Nucleus accumbens (tissue), 56 donors: ENCODE measurements around the gene RNF166.

Experiments
- DNase-seq, 56 donors: peaks; one replicate each; lab custom pipeline; 2025; lab: John Stamatoyannopoulos, UW

RNF166 gene

GRCh38 chr16:88695753-88696152 is 10.5 kb downstream of the RNF166 start:
- DNase-seq, result no peak

DNA sequence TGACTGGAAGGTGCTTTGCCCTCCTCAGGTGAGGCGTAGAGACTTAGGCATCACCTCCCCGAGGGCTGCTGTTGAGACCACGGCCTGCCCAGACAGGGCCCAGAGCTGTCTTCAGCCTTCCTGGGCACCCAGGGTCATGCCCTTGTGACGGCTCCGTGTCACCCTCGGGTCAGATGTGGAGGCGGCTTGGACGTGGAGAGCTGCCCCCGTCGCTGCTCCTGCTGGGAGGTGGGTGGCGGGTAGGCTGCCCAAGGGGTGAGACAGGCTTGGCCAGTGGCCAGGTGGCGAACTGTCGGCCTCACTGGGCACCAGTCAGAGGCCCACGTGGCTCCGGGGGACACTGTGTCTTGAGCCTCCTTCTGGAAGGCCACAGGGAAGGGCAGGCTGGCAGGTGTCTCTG is 11.0 kb downstream of the RNF166 start:
- no peak for DNase-seq

GRCh38 chr16:88694221-88695087 is 11.8 kb downstream of the RNF166 start:
- no peak for DNase-seq

GRCh38 chr16:88693420-88694177 is 12.6 kb downstream of the RNF166 start:
- DNase-seq, result no peak

DNA sequence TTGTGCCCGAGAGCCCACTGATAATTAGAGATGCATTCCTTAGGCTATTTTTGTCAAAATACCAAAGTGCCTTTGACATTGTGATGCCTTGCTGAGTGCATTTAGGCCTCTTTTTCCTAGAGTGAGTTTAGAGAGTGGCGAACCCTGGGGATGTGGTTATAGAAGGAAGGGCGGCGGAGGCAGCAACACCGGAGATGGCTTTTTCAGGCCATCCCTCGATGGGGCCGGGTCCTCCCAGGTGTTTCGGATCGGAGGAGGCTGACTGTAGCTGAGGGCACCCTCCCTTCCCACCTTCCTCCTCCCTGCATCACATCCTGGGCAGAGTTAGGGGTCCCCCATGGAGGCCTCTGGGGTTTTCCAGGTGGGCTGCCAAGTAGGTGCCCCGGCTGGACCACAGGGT is 13.3 kb downstream of the RNF166 start:
- DNase-seq, result no peak

GRCh38 chr16:88691924-88692560 is 14.2 kb downstream of the RNF166 start:
- DNase-seq, result peak in 12 of 56 donors; percentile 3 to 58 (median 20)

DNA sequence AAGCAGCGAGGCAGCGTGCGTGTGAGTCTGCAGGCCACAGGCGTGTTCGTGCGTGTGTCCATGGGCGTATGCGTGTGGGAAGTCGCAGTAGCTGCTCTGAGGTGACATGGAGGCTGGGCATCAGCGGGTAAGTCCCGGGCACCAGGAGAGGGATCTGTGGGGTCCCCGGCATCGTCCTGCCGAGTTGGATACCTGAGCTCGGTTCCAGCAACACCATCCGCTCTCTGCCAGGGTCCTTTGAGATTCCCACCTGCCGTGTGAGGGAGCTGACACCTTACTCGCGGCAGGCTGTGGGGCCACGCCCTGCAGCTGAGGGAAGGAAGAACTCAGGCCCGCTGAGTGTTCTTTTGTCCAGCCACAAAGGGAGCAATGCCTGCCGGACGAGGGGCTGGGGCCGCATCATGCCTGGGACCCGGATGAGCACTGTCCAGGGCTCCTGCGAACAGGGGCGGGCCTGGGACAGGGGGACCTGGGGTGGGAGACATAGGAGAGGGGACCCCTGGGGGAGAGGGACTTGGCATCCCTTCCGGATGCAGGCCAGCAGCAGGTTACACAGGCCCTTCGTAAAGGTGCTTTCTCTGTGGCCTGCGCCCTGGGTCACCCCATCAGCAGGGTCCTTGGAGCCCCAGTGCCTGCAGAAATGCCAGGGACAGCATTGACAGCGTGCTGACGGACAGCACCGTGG is 14.9 kb downstream of the RNF166 start:
- DNase-seq, result no peak

DNA sequence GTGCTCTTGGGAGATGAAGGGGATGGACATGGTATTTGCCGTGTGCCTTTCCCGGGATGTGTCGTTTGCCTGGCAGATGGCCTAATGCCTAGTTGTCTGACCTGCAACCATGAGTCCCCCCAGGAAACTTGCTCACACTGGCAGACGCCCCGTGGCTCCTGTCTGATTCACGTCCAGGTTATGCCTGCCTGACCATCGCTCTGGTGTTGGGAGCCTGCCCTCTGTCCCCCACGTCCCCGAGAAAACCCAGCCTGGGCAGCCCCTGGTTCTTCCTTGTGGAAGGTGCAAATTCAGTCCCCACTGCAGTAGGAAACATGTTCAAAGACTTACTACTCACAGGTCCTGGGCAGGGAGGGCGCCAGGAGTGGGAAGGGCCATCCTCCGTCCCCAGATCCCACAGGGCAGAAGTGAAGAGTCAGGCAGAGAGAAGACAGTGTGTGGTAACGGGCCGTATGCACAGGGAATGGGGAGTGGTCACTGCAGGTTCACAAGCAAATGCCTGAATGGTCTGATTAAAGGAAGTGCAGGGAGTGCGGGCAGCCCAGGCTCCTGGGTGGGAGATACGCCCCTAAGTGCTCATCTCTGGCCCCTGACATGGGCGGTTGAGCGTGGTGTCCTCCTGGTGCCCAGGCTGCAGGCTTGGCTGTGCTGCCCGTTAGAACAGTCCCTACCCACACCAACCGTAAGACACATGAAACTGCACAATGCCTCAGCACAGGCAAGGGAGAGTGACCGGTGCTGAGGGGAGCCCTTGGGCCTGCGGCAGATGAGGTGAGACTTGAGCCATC is 15.7 kb downstream of the RNF166 start:
- no peak for DNase-seq

DNA sequence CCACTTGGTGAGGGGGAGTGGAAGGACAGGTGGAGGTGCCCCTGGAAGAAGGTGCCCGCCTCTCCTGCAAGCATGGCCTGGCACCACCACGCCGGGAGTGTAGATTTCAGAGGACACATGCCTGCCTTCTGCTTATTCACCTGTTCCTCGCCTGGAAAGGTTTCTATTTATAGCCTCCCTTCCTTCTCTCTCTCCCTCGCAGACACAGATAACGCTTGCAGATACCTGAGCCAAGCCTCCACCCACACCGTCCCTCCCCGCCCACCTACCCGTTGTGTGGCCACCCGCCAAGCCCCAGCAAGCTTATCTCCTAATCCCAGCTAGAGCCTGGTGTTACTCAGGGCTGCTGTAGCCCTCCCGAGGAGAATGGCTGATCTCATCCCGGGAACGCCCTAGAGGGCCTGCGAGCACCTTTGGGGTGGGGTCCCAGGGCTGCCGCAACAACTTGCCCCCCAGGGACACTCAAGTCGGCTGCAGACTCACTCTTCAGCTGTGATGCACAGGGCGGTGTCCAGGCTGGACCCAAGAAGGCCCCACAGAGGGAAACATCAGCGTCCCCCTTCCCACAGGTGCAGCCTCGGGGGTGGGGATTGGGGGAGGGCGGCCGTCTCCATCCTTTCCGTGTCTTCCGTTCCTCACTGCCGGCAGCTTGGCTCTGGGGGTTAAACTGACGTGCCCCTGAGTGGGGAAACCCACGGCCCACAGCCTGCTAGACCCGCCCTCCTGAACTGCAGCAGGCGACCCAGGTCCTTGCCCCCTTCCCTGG is 18.0 kb downstream of the RNF166 start:
- peak in 9 of 56 donors; percentile 7 to 66 (median 39) for DNase-seq

- DNase-seq, result no peak
These were observed 18.6 kb downstream of the RNF166 start for GRCh38 chr16:88687676-88688012.

GRCh38 chr16:88687254-88687576 is 19.0 kb downstream of the RNF166 start:
- DNase-seq, result no peak

GRCh38 chr16:88686439-88687253 is 19.6 kb downstream of the RNF166 start, which contains the start of gene SNAI3:
Gene SNAI3 (minus strand): TSS chr16:88686507. CDS start chr16:88686406, 101 bp downstream.
- DNase-seq, result peak in 35 of 56 donors; percentile 7 to 80 (median 37)

DNA sequence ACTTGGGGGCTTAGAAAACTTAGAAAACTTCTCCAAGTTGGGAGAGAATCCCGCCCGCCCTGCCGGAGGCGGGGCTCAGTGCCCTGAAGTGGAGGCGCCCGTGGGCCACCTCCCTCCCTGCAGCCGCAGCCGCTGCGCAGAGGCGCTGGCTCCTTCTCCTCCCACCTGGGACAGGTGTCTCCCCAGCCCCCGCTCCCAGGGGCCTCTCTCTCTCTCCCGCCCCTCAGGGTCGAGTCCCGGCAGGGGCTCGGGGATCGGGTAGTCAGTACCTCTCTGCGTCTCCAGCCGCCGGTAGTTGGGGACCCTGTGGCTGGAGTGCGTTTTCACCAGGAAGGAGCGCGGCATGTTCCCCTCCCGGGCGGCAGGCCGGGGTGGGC is 20.2 kb downstream of the RNF166 start:
- peak in 8 of 56 donors; percentile 25 to 49 (median 41) for DNase-seq

DNA sequence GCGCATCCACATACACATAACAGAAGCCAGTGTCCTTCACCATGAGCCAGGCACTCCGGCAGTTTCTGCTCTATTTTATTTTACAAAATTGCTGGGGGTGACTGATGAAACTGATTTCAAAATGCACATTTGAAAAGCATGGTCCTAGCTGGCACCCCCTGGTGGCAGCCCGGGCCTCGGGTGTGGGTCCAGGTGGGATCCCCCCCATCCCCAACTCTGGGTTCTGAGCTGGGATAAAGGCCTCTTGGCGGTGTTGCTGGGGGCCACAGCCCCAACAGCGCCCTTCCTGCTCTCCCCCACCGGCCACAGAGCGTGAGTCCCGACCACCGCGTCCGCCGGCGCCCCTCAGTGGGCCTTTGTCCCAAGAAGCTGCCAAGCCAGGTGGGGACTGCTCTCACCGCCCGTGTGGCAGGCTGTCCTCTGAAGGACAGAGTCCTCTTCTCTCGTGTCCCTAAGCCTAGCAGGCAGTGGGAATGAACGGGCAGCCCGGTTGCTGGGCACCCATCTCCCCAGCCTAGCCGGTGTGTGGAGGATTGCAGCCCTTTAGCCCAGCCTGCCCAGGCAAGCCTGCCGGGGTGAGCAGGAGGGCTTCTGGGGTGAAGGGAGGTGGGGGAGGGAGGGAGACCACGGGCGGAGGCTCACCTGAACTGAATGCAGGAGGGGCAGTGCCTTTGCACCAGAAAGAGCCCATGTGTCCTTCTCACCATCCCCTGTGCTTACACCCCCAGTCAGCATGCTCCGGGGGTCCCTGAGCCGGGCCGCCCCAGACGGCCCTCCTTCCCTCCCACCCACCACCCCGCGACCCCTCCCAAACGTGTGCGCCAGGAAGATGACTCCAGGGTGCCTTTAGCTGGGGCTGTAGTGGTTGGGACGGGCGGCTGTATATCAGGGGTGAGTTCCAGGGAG is 20.8 kb downstream of the RNF166 start:
- peak in 6 of 56 donors; percentile 5 to 35 (median 18) for DNase-seq

GRCh38 chr16:88684569-88685155 is 21.5 kb downstream of the RNF166 start:
- DNase-seq, result no peak

DNA sequence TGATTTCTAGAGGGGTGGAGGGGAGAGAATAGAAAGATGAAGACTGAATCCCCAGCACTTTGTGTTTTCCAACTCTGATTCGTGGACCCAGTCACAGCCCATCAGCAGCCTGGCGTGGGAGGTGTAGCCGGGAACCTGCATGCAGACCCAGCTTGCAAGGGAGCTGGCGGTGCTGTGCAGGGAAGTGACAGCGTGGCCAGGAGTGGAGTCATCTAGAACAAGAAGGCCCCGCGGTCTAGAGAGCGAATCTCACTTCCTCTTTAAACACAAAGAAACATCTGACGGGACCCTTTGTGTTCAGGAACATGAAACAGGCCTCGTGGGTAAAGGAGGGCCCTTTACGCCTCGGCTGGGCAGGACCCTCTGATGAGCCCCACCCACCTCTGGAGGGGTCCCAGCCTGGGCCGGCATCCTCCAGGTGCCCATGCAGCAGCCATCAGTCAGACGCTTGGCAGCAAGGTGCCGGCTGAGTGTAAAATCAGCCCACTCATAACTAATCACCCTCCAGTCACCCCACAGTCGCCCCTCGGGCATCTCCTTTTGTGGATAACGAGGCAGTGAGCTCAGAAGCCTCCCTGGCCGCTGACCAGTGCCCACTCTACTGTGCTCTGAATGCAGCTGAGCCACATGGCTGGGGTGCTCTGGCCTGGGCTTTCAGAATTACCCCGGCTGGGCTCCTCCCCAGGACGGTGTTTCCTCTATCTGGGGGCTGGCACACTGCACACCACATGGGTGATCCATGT is 24.3 kb downstream of the RNF166 start:
- DNase-seq, result peak in 31 of 56 donors; percentile 8 to 68 (median 41)
